GM21447 (cell line): ENCODE data around the gene ADRA2C.

Experiments
- ATAC-seq: cut with Tn5 transposase; IDR thresholded peaks from one replicate; pipeline ENCODE4 v1.9.1; 2021; ENCODE audit not compliant: unreplicated experiment

ADRA2C gene

DNA sequence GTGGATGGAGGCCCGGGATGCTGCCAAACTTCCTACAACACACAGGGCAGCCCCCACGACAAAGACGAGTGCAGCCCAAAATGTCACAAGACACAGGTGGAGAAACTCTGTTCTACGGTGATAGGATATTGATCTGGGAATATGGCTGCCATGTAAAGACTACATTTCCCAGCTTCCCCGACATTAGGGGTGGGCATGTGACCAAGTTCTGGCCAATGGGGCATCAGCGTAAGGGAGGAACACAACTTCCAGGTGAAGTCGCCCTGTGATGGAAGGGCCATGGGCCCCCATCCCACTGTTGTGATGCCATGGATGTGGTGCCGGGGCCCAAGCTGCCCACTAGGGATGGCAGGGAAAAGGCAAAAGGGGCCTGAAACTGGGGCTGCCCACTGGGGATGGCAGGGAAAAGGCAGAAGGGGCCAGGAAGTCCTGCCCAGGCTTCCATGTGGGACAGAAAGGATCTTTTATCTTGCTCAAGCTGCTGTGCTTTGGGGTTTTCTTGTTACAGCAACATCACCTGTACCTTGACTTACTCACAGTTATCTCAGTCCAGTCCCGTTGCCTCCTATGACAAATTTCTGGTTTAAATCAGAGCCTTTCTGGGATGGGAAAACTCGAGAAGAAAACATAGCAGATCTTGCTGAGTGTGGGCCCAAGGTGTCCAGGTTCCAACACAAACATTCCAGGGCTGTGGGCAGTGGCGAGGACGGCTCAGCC lies 9.7 kb upstream of the ADRA2C start:
- no peak for ATAC-seq

DNA sequence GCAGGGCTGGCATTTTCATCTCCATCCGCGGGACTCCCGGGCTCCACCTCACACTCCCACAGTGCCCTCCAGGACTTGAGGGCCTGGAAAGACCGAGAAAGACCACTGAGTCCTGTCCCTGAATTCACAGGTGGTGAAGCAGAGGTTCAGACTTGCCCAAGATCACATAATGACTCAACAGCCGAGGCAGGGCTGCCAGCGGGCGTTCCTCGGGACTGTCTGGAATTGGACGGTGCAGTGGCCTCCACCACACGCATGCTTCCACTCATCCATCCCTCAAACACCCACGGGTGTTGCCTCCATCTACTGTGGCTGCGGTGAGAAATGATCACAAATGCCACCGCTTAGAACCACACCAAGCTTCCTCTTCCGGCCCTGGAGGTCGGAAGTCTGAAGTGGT lies 6.9 kb upstream of the ADRA2C start:
- no peak for ATAC-seq

DNA sequence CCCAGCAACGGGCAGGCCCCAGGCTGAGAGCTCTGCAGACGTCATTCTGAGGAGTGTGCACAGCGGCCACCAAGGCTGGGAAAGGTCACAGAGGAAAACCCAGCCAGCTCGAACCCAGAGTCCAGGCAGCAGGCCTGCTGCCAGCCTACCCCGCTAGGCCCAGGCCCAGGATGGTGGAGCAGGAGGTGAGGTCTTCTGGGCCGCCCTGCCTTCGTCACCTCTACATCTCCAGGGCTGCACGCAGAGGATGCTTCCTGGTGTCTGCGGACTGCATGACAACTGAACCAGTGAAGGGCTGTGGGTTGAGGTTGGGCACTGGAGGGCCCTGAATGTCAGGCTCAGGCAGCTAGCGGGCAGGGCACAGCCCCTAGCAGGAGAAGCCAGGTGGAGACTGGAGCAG lies 5.8 kb upstream of the ADRA2C start:
- ATAC-seq, result no peak

DNA sequence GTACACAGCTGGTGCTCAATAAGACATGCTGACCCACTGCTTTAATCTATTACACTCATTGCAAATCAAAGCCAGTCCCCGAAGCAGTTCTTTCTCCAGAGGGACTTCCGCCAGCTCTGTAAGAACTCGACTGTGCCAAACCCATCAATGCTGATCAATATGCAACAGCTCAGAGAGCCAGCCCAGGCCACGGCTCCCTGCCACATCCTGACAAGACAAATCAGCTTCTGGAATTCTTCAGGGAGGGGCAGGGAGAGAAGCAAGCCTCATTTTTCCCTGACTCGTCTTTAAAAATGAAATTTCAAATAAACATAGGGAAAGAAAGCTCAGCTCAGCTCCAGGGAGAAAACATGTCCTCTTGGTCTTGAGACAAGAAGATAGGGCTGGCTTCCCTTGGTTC lies 5.3 kb upstream of the ADRA2C start:
- ATAC-seq, result no peak

DNA sequence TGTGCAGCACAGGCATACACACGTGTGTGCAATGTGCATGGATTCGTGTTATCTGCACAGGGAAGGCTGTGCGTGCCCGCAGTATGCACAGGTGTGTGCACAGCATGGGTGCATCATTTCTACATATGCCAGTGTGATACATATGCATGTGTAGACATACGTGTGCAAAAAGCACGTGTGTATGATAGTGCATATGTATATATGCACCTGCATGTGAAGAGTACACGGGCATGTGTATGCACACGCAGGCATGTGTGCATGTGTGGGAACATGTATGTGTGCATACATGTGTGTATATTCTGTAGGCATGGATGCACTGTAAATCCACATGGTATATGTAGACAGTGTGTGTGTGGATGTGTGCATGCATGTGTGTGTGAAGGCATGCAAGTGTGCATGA lies 3.9 kb upstream of the ADRA2C start:
- no peak for ATAC-seq

DNA sequence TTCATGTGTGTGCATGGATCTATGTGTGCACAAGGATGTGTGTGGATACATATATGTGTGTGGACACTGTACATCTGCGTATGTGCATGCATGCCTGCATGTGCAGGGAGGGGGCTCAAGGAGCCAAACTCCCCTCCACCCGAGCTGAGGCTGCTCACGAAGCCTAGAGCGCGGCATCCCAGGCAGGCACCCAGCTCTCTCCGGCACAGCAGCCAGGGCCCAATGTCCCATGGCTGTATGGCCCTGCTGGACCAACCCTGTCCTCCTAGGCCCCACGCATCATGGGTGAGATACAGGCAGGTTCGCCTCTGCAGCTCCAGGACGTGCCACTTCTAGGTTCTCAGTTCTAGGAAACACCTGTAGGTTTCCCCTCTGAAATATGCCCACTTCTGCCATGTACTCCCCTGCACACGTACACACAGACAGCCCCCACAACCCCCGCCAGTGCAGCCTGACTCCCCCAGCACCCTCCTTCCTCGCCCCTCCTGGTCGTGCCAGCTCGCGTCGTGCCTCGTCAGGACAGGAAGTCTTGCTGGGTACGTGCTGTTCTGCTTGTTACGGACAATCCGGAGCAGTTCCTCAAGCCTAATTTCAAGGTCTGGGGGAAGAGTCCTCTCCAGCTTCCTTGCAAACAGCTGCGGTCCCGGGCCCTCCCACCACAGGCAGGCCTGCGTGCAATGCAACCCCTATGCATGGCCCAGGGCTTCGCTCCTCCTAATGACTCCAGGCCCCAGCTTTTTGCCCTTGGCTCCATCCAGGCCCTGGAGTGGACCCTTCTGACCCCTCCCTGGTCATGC lies 3.2 kb upstream of the ADRA2C start:
- no peak for ATAC-seq

DNA sequence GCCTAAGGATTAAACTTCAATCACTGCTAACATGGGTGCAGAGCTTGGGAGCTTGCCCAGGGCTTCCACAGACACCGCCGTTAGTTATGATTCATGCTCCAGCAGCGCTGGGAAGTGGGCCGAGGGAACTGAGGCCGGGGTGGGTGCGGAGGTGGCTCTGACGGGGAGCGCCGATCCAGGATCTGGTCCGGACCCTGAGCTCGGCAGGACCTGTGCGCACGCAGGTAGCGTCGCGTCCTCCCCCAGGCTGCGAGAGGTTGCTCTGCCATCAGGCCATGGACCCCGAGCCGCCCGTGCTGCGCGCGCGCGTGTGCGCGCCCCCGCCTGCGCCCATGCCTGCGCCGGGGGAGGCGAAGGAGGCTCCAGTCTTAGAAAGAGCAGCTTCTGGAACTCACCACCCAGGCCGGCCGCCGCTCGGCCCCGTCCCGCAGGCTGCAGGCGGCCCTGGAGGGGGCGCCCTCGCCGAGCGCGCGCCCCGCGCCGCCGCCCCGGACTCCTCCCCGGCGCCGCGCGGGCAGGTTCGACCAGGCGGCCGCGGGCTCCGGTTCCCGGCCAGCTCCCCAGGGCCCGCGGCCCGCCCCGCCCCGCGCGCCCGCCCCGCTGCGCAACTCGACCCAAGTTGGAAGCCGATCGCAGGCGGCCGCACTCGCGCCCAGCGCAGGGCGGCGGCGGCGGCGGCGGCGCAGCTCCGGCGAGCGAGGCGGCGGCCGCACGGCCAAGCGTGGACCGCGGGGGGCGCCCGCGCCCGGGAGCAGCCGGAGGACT lies 732 bp upstream of the ADRA2C start:
- ATAC-seq, result no peak

DNA sequence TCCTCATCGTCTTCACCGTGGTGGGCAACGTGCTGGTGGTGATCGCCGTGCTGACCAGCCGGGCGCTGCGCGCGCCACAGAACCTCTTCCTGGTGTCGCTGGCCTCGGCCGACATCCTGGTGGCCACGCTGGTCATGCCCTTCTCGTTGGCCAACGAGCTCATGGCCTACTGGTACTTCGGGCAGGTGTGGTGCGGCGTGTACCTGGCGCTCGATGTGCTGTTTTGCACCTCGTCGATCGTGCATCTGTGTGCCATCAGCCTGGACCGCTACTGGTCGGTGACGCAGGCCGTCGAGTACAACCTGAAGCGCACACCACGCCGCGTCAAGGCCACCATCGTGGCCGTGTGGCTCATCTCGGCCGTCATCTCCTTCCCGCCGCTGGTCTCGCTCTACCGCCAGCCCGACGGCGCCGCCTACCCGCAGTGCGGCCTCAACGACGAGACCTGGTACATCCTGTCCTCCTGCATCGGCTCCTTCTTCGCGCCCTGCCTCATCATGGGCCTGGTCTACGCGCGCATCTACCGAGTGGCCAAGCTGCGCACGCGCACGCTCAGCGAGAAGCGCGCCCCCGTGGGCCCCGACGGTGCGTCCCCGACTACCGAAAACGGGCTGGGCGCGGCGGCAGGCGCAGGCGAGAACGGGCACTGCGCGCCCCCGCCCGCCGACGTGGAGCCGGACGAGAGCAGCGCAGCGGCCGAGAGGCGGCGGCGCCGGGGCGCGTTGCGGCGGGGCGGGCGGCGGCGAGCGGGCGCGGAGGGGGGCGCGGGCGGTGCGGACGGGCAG lies 792 bp downstream of the ADRA2C start:
- no peak for ATAC-seq

DNA sequence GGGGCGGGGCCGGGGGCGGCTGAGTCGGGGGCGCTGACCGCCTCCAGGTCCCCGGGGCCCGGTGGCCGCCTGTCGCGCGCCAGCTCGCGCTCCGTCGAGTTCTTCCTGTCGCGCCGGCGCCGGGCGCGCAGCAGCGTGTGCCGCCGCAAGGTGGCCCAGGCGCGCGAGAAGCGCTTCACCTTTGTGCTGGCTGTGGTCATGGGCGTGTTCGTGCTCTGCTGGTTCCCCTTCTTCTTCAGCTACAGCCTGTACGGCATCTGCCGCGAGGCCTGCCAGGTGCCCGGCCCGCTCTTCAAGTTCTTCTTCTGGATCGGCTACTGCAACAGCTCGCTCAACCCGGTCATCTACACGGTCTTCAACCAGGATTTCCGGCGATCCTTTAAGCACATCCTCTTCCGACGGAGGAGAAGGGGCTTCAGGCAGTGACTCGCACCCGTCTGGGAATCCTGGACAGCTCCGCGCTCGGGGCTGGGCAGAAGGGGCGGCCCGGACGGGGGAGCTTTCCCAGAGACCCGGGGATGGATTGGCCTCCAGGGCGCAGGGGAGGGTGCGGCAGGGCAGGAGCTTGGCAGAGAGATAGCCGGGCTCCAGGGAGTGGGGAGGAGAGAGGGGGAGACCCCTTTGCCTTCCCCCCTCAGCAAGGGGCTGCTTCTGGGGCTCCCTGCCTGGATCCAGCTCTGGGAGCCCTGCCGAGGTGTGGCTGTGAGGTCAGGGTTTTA lies 1.5 kb downstream of the ADRA2C start:
- ATAC-seq, result no peak

DNA sequence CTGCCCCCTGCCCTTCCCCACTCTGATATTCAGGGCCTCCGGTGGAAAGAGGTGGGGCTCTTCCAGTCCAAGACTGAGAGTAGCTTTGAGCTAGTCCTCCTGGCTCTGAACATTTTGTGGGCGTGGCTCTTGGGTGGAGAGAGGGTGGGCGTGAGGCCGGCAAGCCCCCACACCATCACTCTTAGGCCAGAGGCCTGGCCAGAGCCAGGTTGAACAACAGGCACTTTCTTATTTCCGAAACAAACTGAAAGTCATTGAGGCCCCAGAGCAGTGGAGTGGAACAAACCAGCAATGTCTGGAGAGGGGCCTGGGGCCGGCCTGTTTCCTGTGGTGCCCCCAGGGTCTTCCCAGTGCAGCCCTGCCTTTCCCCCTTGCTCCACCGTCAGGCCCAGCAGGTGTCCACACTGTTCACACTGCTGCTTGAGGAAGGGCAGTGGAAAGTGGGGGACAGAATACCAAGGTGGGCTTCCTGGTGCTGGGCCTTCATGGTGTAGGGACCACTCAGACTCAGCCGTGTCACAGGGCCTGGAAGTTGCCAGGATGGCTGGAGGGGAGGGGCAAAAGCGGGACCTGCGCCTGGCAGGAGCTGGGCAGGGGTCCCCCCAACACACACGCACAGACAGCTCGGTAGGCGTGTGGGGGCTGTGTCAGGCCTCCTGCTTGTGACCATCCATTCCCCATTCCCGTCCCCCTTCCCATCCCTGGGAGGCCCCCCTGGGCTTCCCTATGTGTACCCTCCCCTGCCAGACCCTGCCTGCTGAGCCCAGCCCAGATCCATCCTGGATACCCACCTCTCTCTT lies 2.9 kb downstream of the ADRA2C start:
- ATAC-seq, result no peak

DNA sequence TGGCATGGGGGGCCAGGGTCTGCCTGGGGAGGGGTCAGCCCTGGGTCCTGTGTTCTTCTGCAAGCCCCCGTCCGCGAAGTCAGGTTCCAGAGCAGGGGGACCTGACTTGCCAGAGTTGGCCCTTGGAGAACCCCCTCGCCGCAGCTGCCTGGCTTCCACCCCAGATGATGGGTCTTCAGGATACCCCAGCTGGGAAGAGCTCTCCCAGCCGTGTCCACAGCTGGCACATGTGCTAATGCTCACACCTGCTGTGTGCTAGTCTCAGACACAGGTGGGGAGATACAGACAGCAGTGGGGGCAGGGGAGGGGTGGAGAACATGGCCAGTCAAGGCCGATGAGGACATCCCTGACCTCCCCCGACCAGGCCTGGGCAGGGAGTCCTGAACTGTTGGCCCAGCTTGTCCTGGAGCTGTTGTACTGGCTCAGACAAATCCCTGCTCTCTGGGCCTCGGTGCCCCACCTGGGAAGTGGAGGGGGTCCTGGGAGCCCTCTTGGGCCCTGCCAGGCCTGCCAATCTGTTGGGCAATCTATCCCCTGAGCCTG lies 3.5 kb downstream of the ADRA2C start:
- no peak for ATAC-seq

DNA sequence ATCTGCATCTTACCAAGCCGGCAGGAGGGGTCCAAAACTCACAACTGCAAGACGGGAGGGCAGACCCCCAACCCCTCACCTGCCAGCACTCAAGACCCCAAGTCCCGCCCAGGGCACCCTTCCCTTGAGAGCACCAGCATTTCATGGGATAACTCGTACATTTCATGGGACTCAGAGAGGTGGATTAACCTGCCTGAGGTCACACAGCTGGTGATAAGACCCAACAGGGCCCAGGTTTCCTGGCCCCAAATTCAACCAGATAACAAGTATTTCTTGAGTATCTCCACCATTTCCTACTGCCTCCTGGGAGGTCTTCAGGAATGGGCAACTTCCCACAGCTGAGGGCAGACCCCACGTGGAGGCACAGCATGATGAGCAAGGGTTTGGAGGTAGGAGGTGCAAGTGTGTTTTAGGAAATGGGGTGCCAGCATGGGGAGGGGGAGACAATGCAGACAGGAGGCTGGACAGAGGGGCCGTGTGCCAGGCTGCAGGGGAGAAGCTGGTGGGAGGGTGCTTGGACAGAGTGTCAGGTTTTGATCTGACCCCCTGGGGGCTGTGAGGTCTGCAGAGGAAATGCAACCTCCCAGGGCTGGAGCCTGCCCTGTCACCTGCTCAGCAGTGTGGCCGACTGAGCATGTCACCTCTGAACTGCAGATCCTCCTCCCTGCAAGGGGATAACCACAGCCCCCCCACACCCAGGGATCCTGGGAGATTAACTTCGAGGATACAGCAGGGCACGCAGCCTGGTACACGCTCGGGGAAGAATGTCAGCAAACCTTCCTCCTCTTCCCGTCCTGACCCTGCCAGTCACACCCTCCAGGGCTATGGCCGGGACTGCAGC lies 4.4 kb downstream of the ADRA2C start:
- ATAC-seq, result no peak

DNA sequence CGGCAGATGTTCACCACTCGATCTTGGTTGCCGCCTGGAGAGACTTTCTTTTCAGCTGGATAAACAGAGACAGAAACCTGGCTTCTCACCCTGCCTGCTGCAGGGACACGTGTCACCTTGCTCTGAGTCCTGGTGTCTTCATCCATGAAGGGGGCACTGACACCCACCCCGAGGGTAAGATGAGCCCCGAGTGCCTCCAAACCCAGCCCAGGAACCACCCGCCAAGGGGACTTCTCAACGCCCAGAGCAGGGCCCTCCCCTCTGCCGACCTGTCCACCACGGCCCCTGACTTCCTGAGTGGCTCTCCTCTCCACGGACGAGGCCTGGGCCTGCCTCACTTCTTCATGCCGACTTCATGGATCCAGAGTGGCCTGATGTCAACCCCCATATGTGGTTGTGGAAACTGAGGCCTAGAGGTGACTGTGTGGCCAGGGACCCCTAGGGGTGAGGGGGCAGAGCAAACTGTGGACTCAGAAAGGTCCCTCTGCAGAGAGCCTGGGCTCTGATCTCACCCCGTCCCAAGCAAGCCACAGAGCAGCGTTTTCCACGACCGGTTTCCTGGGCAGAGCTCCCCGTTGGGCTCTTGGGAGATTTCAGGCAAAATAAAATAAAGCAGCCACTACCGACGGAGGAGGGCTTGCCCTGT lies 5.1 kb downstream of the ADRA2C start:
- ATAC-seq, result no peak

DNA sequence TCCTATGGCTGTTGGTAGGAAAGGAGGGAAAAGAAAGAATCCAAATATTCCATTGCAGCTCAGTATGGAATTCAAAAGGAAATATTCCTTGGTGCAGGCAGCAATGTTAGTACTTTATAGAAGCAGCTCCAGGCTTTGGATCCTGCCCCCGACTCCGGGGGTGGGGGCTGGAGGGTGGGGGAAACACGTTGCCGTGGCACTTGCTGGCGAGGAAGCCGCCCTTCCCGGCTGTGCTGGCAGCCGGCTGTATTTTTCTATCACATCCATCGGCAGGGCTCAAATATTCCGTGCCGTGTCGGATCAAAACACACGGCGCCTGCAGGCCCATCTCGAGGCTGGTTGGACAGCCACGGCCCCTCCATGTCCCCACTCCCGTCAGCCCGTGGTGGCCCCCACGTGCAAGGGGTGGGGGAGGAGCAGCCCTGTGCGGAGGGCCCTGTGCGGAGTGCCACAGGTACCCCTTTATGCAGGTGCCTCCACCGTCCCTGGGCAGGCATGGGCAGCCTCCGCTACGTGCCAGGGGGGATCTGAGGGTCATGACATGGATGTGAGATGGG lies 5.8 kb downstream of the ADRA2C start:
- no peak for ATAC-seq

DNA sequence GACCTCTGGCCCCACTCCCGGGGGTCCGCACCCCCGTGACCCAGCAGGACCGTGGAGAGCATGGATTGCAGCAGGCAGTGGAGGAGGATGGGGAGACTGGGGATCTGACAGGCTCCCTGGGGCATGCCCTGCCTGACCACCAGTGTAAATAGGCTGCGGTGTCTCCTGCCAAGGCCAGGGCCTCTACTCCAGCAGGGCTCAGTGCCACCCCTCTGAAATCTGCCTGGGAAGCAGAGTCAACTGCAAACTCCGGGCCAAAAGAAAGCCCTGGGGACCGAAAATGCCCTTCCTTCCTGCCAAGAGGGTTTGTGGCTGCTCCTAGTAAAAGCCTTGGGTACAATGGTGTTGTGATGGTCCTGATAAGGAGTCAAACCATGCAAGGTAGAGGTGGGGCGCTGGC lies 6.4 kb downstream of the ADRA2C start:
- no peak for ATAC-seq

DNA sequence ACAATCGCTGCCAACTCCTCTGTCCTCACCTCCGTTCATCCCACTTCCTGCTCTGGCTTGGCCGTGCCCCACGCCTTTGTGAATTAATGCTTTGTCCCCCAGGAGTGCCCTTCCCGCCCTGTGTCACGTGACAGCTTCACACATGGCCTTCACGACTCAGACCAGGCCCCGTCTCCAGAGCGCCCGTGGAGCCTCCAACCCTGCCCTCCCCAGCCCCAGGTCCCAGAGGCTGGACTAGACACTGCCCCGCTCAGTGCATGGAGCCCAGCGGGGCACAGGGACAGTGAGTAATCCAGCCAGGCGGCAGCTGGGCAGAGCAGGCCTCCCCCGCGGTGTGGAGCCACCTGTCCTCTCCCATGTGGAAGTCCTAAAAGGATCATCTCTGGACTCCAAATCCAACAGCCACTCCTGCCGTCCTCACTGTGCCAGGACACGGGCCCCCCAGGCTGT lies 7.4 kb downstream of the ADRA2C start:
- no peak for ATAC-seq

DNA sequence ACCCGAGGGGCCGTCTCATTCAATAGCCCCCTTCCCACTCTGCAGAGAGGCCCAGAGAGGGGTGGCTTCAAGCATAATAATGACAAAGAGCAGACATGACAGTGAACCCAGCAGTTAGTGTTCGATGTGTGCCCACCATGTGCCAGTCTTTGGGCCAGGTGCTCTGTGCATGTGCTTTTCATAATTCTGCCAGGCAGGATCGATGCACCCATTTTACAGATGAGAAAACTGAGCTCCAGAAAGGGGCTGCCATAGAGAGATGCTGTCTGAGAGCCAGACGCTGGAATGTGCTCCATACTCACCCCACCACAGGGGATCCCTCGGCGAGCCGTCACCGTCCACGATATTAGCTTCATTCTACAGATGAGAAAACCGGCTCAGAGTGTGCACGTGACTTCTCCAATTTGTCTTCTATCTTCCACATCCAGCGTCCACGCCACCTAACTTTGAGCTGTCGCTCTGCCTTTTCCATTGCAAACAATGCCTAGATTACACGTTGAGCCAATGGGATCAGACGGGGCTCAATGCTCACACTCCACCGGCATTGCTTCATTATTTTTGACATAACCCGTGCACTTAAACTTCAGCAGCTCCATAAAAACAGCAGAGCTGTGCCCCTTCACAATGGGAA lies 8.2 kb downstream of the ADRA2C start:
- ATAC-seq, result no peak
